SJSA1 (cell line): ENCODE measurements around the gene CPED1. TPM values are rescaled to one million over a fixed set of nuclear protein-coding genes. Genes with fewer than 3 reads are reported as not detected.
"Not testable (repeated sequence)": the region's sequence is repeated elsewhere in the genome, so short reads cannot be mapped to it uniquely, and the experiment has no call there.

Source experiments
- DNase-seq, 2 experiments: peaks; one replicate each; pipeline ENCODE4 v3.0.0-alpha.2; 2015 to 2020; ENCODE audit warnings: low spot score in 2 of 2, low read depth in 1 of 2
- H3K27ac ChIP-seq: fragments of 250-450 bp; sonication (Bioruptor Pico); 2 replicates; pipeline ENCODE4 v1.5.1; 2020; ENCODE audit warnings: mild to moderate bottlenecking, moderate library complexity
- H3K27me3 ChIP-seq: fragments of 250-450 bp; sonication (Bioruptor Pico); replicated peaks from 2 replicates; pipeline ENCODE4 v1.5.1; 2020; ENCODE audit warnings: mild to moderate bottlenecking, moderate library complexity
- H3K36me3 ChIP-seq: fragments of 250-450 bp; sonication (Bioruptor Pico); 2 replicates; pipeline ENCODE4 v1.5.1; 2020; ENCODE audit warnings: mild to moderate bottlenecking
- H3K4me1 ChIP-seq: fragments of 250-450 bp; sonication (Bioruptor Pico); replicated peaks from 2 replicates; pipeline ENCODE4 v1.6.1; 2021; ENCODE audit warnings: mild to moderate bottlenecking
- H3K4me3 ChIP-seq: fragments of 250-450 bp; sonication (Bioruptor Pico); 2 replicates; pipeline ENCODE4 v1.5.1; 2020; ENCODE audit warnings: mild to moderate bottlenecking
- H3K9me3 ChIP-seq: fragments of 250-450 bp; sonication (Bioruptor Pico); replicated peaks from 2 replicates; pipeline ENCODE4 v1.5.1; 2020; ENCODE audit warnings: mild to moderate bottlenecking
- total RNA-seq: library from RNA; depleted of rRNA; stranded (reverse); fragments of >200 nt; shearing (Covaris generic); gene quantifications from 2 replicates; pipeline ENCODE4 v1.2.3, GENCODE V29; 2014

CPED1 gene
- total RNA-seq, 1 experiment from 2014 or later = 64.8 TPM

DNA sequence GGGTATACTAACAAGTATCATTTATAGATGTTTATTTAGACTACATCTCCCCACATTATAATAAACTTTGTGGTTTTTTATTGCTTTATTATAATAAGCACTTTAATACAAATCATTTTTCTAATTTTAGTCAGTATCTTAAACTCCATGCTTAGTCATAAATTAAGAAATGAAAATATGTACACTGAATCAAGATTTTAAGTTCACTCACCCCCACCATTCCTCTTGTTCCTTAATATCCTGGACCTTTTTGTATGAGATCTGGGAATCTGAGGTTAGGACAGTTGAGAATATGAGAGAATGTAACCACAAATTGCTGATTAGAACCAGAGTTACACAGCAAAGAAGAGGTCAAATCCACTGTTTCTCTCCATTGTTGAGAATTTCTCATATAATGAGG, 246.7 kb downstream of the CPED1 start:
- Histone ChIP-seq H3K4me1 (0 out of 2 replicates have a peak, but pooled peaks cover 6% of the 10 kb centered on the region), H3K4me3 (no peak overlapping the region), H3K27me3 (no peaks in the 10 kb centered on the region), H3K27ac (no peak overlapping the region), H3K9me3 (no peaks in the 10 kb centered on the region), H3K36me3 (peaks cover 9% of the 10 kb centered on the region)
- DNase-seq = no peak

DNA sequence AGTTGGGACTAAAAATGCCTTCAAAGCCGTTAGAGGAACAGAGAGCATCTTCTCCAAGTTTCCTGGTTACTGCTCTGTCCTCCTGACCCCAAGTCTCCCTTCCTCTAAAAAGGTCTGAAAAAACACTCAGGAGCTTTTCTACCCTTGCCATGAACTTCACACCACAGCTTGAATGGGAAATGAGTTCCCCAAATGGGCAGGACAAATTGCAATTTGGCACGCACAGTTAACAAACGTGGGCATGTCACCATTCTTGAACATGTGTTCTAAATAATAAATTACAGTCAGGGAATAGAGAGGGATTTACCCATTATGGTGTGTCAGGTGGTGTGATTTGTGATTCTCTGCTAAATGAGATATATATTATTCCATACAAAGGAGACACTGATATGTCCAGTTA, 249.1 kb downstream of the CPED1 start:
- Histone ChIP-seq H3K4me1 (0 out of 2 replicates have a peak, but pooled peaks cover 6% of the 10 kb centered on the region), H3K27ac (no peak overlapping the region), H3K4me3 (no peak overlapping the region), H3K36me3 (peaks cover 9% of the 10 kb centered on the region), H3K9me3 (no peaks in the 10 kb centered on the region), H3K27me3 (no peaks in the 10 kb centered on the region)
- no peak for DNase-seq

DNA sequence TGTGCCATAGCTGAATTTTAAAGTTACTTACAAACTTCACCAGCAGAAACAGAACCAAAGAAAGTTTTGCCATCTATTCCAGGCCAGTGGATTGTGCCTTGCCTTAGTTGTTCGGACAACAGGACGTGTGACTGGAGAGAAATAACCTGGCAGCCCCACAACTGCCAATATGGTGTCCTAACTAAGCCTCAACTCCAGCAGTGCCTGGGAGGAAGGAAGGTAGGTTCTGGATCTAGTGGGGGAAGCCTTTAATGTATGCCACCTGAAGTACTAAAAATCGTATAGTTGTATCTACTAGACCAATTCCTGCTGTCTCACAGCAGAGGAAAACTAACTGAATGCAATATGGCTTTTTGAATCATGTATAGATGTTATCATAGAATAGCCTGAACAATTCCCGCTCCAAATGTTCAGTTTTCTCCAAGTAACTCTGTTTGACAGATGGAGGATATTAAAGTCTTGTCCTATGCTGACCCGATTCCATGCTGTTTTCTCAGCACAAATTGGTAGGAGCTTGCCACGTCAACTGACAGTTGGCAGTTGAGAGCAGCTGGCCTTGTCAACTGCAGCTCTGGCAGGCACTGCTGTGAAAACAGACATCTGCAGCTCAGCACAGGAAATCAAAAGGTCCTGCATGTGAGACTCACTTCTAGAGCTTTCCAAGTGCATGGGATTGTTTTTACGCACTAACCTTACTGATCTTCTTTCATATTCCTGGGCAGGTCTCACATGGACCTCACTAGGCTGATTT, 255.8 kb downstream of the CPED1 start:
- no peak for DNase-seq
- no peak overlapping the region for H3K27ac ChIP-seq

DNA sequence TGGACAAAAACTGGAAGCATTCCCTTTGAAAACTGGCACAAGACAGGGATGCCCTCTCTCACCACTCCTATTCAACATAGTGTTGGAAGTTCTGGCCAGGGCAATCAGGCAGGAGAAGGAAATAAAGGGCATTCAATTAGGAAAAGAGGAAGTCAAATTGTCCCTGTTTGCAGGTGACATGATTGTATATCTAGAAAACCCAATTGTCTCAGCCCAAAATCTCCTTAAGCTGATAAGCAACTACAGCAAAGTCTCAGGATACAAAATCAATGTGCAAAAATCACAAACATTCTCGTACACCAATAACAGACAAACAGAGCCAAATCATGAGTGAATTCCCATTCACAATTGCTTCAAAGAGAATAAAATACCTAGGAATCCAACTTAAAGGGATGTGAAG, 262.9 kb downstream of the CPED1 start:
- H3K36me3 ChIP-seq = peaks cover 14% of the 10 kb centered on the region
- H3K27me3 ChIP-seq, H3K4me3 ChIP-seq, H3K9me3 ChIP-seq, H3K4me1 ChIP-seq, DNase-seq, H3K27ac ChIP-seq: not testable (repeated sequence)

More for the DNA sequence above, 255.8 kb downstream of the CPED1 start:
- Histone ChIP-seq H3K36me3 (peaks cover 19% of the 10 kb centered on the region), H3K4me1 (no peaks in the 10 kb centered on the region), H3K9me3 (no peaks in the 10 kb centered on the region), H3K4me3 (no peak overlapping the region), H3K27me3 (no peaks in the 10 kb centered on the region)

DNA sequence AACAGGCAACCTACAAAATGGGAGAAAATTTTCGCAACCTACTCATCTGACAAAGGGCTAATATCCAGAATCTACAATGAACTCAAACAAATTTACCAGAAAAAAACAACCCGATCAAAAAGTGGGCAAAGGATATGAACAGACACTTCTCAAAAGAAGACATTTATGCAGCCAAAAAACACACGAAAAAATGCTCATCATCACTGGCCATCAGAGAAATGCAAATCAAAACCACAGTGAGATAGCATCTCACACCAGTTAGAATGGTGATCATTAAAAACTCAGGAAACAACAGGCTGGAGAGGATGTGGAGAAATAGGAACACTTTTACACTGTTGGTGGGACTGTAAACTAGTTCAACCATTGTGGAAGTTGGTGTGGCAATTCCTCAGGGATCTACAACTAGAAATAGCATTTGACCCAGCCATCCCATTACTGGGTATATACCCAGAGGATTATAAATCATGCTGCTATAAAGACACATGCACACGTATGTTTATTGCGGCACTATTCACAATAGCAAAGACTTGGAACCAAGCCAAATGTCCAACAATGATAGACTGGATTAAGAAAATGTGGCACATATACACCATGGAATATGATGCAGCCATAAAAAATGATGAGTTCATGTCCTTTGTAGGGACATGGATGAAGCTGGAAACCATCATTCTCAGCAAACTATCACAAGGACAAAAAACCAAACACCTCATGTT, 264.2 kb downstream of the CPED1 start:
- H3K27ac ChIP-seq, DNase-seq, H3K9me3 ChIP-seq, H3K4me3 ChIP-seq, H3K4me1 ChIP-seq, H3K27me3 ChIP-seq: not testable (repeated sequence)
- H3K36me3 ChIP-seq = peaks cover 20% of the 10 kb centered on the region

DNA sequence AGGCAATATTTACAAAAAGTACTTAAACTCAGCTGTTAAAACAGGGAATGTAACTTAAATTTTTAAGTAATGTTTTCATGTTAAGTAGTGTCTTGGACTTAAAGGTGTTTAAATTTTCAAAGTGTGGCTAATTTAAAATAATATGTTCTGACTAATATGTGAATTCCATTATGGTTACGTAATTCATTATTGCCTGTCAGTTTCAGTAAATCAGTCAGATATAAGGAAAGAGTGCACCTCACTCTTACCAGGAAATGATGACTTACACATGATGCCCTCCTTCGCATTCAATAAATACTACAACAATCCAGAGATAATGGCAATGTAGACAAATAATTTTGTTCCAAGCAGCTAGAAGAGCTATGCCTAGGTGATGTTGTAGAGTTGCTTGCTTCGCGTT, 271.3 kb downstream of the CPED1 start:
- no peak overlapping the region for H3K4me3 ChIP-seq
- no peak for DNase-seq
- no peaks in the 10 kb centered on the region for H3K9me3 ChIP-seq
- peaks cover 4% of the 10 kb centered on the region; the same call in 1 of the 2 replicates for H3K4me1 ChIP-seq
- H3K27me3 ChIP-seq = no peaks in the 10 kb centered on the region
- peaks cover 27% of the 10 kb centered on the region for H3K36me3 ChIP-seq
- H3K27ac ChIP-seq = no peak overlapping the region

DNA sequence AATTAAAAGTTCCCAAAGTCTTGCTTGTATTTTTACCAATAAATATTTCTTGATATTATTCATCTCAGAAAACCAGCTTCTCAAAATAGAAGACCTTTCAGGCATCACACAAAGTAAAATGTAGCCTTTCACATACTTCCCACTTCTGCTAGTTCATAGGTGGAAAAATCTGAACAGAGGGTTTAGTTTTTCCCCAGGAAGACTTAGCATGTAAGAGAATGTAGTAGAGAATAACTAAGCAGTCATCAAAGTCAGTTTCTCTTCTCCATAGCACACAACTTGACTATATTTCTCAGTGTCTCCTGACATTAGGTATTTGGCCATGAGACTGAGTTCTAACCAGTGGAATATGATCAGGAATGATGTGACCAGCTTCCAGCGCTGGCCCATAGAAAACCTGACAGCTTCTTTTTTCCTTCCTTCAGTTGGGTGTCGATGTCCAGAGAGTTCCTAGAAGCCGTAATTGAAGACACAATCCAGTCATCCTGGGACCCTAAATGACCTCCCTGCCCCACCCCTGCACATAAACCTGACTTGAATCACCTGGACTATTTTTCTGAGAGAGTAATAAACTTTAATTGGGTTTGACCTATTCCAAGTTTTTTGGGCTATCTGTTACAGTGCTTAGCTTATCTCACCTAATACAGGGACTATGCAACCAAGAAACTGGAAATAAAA, 272.8 kb downstream of the CPED1 start:
- no peak for DNase-seq
- no peaks in the 10 kb centered on the region for H3K9me3 ChIP-seq
- H3K4me3 ChIP-seq = no peak overlapping the region
- H3K36me3 ChIP-seq = peaks cover 25% of the 10 kb centered on the region; the same call in 1 of the 2 replicates
- no peaks in the 10 kb centered on the region for H3K27me3 ChIP-seq
- peaks cover 4% of the 10 kb centered on the region; the same call in 1 of the 2 replicates for H3K4me1 ChIP-seq
- H3K27ac ChIP-seq = no peak overlapping the region

DNA sequence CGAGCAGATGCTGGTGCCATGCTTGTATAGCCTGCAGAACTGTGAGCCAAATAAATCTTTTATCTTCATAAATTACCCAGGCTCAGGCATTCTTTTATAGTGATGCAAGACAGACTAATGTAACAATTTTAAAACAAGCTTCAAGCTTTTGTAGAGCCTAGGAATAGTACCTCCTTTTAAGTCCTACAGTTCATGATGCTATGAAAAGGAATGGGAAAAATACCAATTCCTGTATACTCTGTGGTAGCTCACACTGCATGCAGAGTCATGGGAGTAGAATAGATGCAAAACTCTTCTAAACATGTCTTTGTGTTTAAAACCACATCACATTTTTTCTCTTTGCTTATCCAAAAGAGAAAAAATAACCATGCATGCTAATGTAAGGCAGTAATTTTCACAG, 273.7 kb downstream of the CPED1 start:
- Histone ChIP-seq H3K27ac (peak overlapping the region; percentile 33; the same call in 1 of the 2 replicates), H3K9me3 (no peaks in the 10 kb centered on the region), H3K27me3 (no peaks in the 10 kb centered on the region), H3K36me3 (peaks cover 23% of the 10 kb centered on the region; the same call in 1 of the 2 replicates), H3K4me3 (no peak overlapping the region), H3K4me1 (peaks cover 4% of the 10 kb centered on the region; the same call in 1 of the 2 replicates)
- DNase-seq = peak in 1 of 2 experiments; percentile 43

DNA sequence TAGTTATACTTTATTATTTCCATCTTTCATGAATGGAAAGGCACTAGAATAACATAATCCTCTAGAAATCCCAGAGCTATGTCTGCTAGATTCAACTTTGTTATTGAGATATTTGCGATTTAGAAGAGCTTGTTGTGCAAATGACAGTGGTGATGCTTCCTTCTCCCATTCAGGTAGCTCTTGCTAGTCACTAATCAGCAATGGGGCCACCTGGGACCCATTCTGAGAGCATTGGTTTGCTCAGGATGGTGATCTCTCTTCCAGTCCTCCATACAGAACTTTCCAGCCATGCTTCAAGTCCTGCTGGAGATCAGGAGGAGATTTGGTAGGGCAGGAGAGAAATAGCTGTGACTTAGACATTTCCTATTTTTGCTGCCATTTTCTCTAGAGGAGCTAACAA, 274.5 kb downstream of the CPED1 start:
- no peak overlapping the region for H3K4me3 ChIP-seq

DNA sequence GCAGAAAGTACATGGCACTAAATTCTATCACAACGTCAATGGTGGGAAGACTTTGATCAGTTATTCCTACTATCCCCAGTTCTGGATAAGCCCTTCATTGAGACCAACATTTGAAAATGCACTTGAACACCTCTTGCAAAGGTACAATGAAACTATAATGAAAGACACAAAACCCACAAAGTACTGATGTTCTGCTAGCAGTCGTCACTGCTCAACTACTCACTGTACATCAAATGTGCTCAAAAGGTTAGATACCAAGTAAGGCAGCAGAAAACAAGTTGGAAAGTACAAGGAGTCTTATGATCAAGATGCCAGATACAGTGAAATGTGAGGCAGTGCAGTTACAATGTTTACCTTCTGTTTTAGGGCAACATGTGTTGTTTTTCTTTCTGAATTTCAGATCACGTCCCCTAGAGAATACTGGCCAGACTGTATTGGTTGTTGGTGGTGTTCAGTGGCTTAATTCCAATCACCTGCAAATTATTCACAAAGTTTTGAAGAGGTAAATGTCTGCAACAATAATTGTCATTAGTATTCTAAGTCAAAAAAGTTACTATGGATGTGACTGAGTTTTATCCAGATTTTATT, 277.9 kb downstream of the CPED1 start:
- peaks cover 4% of the 10 kb centered on the region; the same call in 1 of the 2 replicates for H3K4me1 ChIP-seq
- no peak overlapping the region for H3K4me3 ChIP-seq
- H3K27ac ChIP-seq = no peak overlapping the region
- no peak for DNase-seq
- no peaks in the 10 kb centered on the region for H3K27me3 ChIP-seq
- no peaks in the 10 kb centered on the region for H3K9me3 ChIP-seq
- H3K36me3 ChIP-seq = peaks cover 33% of the 10 kb centered on the region

More for the DNA sequence above, 274.5 kb downstream of the CPED1 start:
- Histone ChIP-seq H3K36me3 (peaks cover 28% of the 10 kb centered on the region; the same call in 1 of the 2 replicates), H3K27ac (no peak overlapping the region), H3K27me3 (no peaks in the 10 kb centered on the region), H3K4me1 (peaks cover 4% of the 10 kb centered on the region; the same call in 1 of the 2 replicates), H3K9me3 (no peaks in the 10 kb centered on the region)
- DNase-seq = no peak

DNA sequence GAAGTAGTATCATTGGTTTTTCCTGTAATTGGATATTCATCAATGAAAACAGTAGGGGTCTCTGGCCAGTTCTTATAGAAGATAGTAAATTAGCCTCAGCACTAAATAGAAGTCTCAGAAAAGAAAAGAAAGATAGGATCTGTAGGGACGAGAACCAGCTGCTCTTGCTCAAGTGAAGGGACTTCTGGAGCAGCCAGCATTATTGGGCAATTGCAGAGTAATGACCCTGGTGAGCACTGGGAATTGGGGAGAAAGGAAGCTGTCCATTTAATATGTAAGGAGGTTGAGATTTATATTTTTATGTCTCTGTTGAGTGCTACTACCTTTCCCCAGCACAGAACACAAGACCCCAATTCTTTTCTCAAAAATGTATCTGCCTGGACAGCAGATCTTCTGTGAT, 279.1 kb downstream of the CPED1 start:
- H3K27ac ChIP-seq = no peak overlapping the region
- DNase-seq = no peak
- H3K4me3 ChIP-seq = no peak overlapping the region
- peaks cover 39% of the 10 kb centered on the region for H3K36me3 ChIP-seq
- no peaks in the 10 kb centered on the region for H3K9me3 ChIP-seq
- no peaks in the 10 kb centered on the region for H3K4me1 ChIP-seq
- no peaks in the 10 kb centered on the region for H3K27me3 ChIP-seq

DNA sequence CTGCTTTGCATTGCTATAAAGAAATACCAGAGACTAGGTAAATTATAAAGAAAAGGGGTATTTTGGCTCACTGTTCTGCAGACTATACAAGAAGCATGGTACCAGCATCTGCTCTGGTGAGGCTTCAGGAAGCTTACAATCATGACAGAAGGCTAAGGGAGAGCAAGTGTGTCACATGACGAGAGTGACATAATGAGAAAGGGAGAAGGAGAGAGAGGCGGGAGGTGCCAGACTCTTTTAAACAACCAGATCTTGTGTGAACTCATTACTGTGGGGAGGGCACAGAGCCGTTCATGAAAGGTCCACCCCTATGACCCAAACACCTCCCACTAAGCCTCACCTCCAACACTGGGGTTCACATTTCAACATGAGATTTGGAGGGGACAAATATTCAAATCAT, 281.3 kb downstream of the CPED1 start:
- Histone ChIP-seq H3K4me3 (no peak overlapping the region), H3K4me1 (no peaks in the 10 kb centered on the region), H3K36me3 (peaks cover 32% of the 10 kb centered on the region), H3K9me3 (no peaks in the 10 kb centered on the region), H3K27me3 (no peaks in the 10 kb centered on the region), H3K27ac (no peak overlapping the region)
- no peak for DNase-seq

DNA sequence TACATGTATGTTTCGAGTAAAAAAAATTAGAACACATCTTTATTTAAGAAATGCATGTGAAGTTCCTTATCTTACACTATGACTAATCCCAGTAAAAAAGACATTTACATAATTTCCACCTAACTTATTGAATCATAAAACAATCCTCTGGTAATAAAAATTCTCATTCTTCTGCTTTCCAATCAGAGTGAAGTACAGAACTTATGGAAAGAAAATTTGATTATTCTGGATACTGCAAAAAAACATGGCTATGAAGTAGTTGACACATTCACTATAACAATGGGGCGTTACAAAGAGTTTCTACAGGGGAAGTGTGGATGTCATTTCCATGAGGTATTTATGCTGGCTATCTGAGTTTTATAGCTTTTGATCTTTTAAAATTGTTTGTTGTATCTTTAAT, 282.6 kb downstream of the CPED1 start:
- no peak overlapping the region for H3K27ac ChIP-seq

More for the DNA sequence above, 282.6 kb downstream of the CPED1 start:
- H3K4me1 ChIP-seq = peaks cover 3% of the 10 kb centered on the region
- H3K27me3 ChIP-seq = no peaks in the 10 kb centered on the region
- peaks cover 31% of the 10 kb centered on the region for H3K36me3 ChIP-seq
- no peak overlapping the region for H3K4me3 ChIP-seq
- no peak for DNase-seq
- H3K9me3 ChIP-seq = no peaks in the 10 kb centered on the region
